HEK293 (cell line): Measurements from ENCODE around the gene EFEMP2.
A peak's percentile ranks its signal among the peaks of the same experiment; 100 is the strongest.

Experiments
- ATF2 ChIP-seq: fragments of 450-650 bp; formaldehyde crosslinking; IDR thresholded peaks from 2 replicates; pipeline ENCODE4 v1.5.1; 2016; ENCODE audit warnings: missing biosample characterization, missing genetic modification characterization, low read depth
- BCL11B ChIP-seq: fragments of 450-650 bp; formaldehyde crosslinking; IDR thresholded peaks from 2 replicates; pipeline ENCODE4 v1.5.1; 2016; ENCODE audit warnings: low read depth, missing biosample characterization, missing genetic modification characterization
- HOXA7 ChIP-seq: sonication (generic); formaldehyde crosslinking; IDR thresholded peaks from 2 replicates; pipeline ENCODE4 v1.8.1; 2022; ENCODE audit warnings: missing genetic modification reagents, borderline replicate concordance
- KLF1 ChIP-seq: fragments of 450-650 bp; formaldehyde crosslinking; IDR thresholded peaks from 2 replicates; pipeline ENCODE4 v1.5.1; 2016; ENCODE audit warnings: missing biosample characterization, missing genetic modification characterization
- MEIS1 ChIP-seq: sonication (generic); formaldehyde crosslinking; IDR thresholded peaks from 2 replicates; pipeline ENCODE4 v1.8.1; 2022; ENCODE audit warnings: missing genetic modification reagents, mild to moderate bottlenecking, borderline replicate concordance
- MYNN ChIP-seq: fragments of 450-650 bp; formaldehyde crosslinking; IDR thresholded peaks from 2 replicates; pipeline ENCODE4 v1.5.1; 2016; ENCODE audit warnings: missing biosample characterization, missing genetic modification characterization, borderline replicate concordance
- OSR2 ChIP-seq: fragments of 450-650 bp; formaldehyde crosslinking; IDR thresholded peaks from 2 replicates; pipeline ENCODE4 v1.5.1; 2016; ENCODE audit warnings: missing biosample characterization, missing genetic modification characterization
- OVOL3 ChIP-seq: fragments of 450-650 bp; formaldehyde crosslinking; IDR thresholded peaks from 2 replicates; pipeline ENCODE4 v1.5.1; 2016; ENCODE audit warnings: missing biosample characterization, missing genetic modification characterization
- SP2 ChIP-seq: fragments of 450-650 bp; formaldehyde crosslinking; IDR thresholded peaks from 2 replicates; pipeline ENCODE4 v1.5.1; 2016; ENCODE audit warnings: missing biosample characterization, missing genetic modification characterization
- YY2 ChIP-seq: fragments of 450-650 bp; formaldehyde crosslinking; IDR thresholded peaks from 2 replicates; pipeline ENCODE4 v1.5.1; 2016; ENCODE audit warnings: missing biosample characterization, missing genetic modification characterization
- ZBTB26 ChIP-seq: fragments of 450-650 bp; formaldehyde crosslinking; optimal IDR thresholded peaks from 2 replicates; pipeline ENCODE3; 2016; ENCODE audit warnings: missing biosample characterization, mild to moderate bottlenecking, missing genetic modification characterization
- ZBTB6 ChIP-seq: fragments of 450-650 bp; formaldehyde crosslinking; IDR thresholded peaks from 2 replicates; pipeline ENCODE4 v1.5.1; 2017; ENCODE audit warnings: missing biosample characterization, missing genetic modification characterization
- ZBTB8A ChIP-seq: fragments of 450-650 bp; formaldehyde crosslinking; IDR thresholded peaks from 2 replicates; pipeline ENCODE4 v1.5.1; 2016; ENCODE audit warnings: missing biosample characterization, missing genetic modification characterization
- ZNF112 ChIP-seq: fragments of 450-650 bp; formaldehyde crosslinking; IDR thresholded peaks from 2 replicates; pipeline ENCODE4 v1.5.0; 2017; ENCODE audit warnings: missing biosample characterization, missing genetic modification characterization
- ZNF114 ChIP-seq: fragments of 450-650 bp; formaldehyde crosslinking; IDR thresholded peaks from 2 replicates; pipeline ENCODE4 v1.5.0; 2017; ENCODE audit warnings: missing biosample characterization, missing genetic modification characterization
- ZNF146 ChIP-seq: fragments of 450-650 bp; formaldehyde crosslinking; IDR thresholded peaks from 2 replicates; pipeline ENCODE4 v1.5.1; 2016; ENCODE audit warnings: missing biosample characterization, missing genetic modification characterization
- ZNF169 ChIP-seq: fragments of 450-650 bp; formaldehyde crosslinking; IDR thresholded peaks from 2 replicates; pipeline ENCODE4 v1.5.1; 2016; ENCODE audit warnings: missing biosample characterization, missing genetic modification characterization
- ZNF184 ChIP-seq: fragments of 450-650 bp; IDR thresholded peaks from 2 replicates; pipeline ENCODE4 v1.5.1; 2018; ENCODE audit warnings: missing biosample characterization, mild to moderate bottlenecking, missing genetic modification characterization
- ZNF19 ChIP-seq: fragments of 450-650 bp; formaldehyde crosslinking; IDR thresholded peaks from 2 replicates; pipeline ENCODE4; 2016; ENCODE audit warnings: missing biosample characterization, missing genetic modification characterization, low read depth
- ZNF239 ChIP-seq: fragments of 450-650 bp; formaldehyde crosslinking; IDR thresholded peaks from 2 replicates; pipeline ENCODE4 v1.5.1; 2016; ENCODE audit warnings: missing biosample characterization, missing genetic modification characterization
- ZNF24 ChIP-seq: fragments of 450-650 bp; formaldehyde crosslinking; IDR thresholded peaks from 2 replicates; pipeline ENCODE4 v1.5.1; 2016; ENCODE audit warnings: missing biosample characterization, missing genetic modification characterization
- ZNF26 ChIP-seq: fragments of 450-650 bp; formaldehyde crosslinking; IDR thresholded peaks from 2 replicates; pipeline ENCODE4 v1.5.1; 2016; ENCODE audit warnings: missing biosample characterization, missing genetic modification characterization
- ZNF274 ChIP-seq, 2 experiments: fragments of 200-500 bp in 1 of 2; fragments of 450-650 bp in 1 of 2; sonication (Bioruptor generic) in 1 of 2; formaldehyde crosslinking in 1 of 2; IDR thresholded peaks; 2 replicates each; pipeline versions ENCODE4 v1.5.1 to v1.6.1; 2014 to 2016; ENCODE audit warnings: borderline replicate concordance in 1 of 2, inconsistent platforms in 1 of 2, low read length in 1 of 2, missing biosample characterization in 1 of 2, missing genetic modification characterization in 1 of 2
- ZNF354C ChIP-seq: fragments of 450-650 bp; formaldehyde crosslinking; IDR thresholded peaks from 2 replicates; pipeline ENCODE4 v1.5.1; 2016; ENCODE audit warnings: missing biosample characterization, missing genetic modification characterization, low read depth, borderline replicate concordance
- ZNF544 ChIP-seq: fragments of 450-650 bp; formaldehyde crosslinking; IDR thresholded peaks from 2 replicates; pipeline ENCODE4 v1.5.0; 2017; ENCODE audit warnings: missing biosample characterization, missing genetic modification characterization
- ZSCAN30 ChIP-seq: fragments of 450-650 bp; IDR thresholded peaks from 2 replicates; pipeline ENCODE4 v1.5.1; 2018; ENCODE audit warnings: missing biosample characterization, mild to moderate bottlenecking, missing genetic modification characterization, moderate library complexity
- TF ChIP-seq, protein P1 (sequence below): fragments of 450-650 bp; IDR thresholded peaks from 2 replicates; pipeline ENCODE4 v1.5.1; 2018; ENCODE audit warnings: missing biosample characterization, mild to moderate bottlenecking, missing genetic modification characterization
- TF ChIP-seq, protein P2 (sequence below): sonication (generic); formaldehyde crosslinking; IDR thresholded peaks from 2 replicates; pipeline ENCODE4 v1.8.1; 2022; ENCODE audit warnings: mild to moderate bottlenecking, moderate library complexity, missing genetic modification reagents

EFEMP2 gene

GRCh38 chr11:65860278-65861164, 12.1 kb downstream of the EFEMP2 start, which contains the start of gene MUS81 (continued):
- TF ChIP-seq ZNF239 (tag by site-specific recombination): no peak
- peak; percentile 100 for TF ChIP-seq ZBTB8A (tag by site-specific recombination)
- TF ChIP-seq, protein P1, sequence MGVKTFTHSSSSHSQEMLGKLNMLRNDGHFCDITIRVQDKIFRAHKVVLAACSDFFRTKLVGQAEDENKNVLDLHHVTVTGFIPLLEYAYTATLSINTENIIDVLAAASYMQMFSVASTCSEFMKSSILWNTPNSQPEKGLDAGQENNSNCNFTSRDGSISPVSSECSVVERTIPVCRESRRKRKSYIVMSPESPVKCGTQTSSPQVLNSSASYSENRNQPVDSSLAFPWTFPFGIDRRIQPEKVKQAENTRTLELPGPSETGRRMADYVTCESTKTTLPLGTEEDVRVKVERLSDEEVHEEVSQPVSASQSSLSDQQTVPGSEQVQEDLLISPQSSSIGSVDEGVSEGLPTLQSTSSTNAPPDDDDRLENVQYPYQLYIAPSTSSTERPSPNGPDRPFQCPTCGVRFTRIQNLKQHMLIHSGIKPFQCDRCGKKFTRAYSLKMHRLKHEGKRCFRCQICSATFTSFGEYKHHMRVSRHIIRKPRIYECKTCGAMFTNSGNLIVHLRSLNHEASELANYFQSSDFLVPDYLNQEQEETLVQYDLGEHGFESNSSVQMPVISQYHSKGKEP (tag by site-specific recombination): no peak
- TF ChIP-seq ZNF544 (tag by site-specific recombination): no peak
- TF ChIP-seq OSR2 (tag by site-specific recombination): no peak
- TF ChIP-seq MEIS1 (CRISPR knock-in tag): no peak
- no peak for TF ChIP-seq MYNN (tag by site-specific recombination)
- no peak for TF ChIP-seq ZNF26
- TF ChIP-seq ZNF114 (tag by site-specific recombination): no peak
- no peak for TF ChIP-seq ATF2
- no peak for TF ChIP-seq HOXA7 (CRISPR knock-in tag)
- 0 out of 2 replicates have a peak, but pooled peaks have one; percentile 46 for TF ChIP-seq ZNF184 (tag by site-specific recombination)
- TF ChIP-seq ZNF169 (tag by site-specific recombination): no peak
- peak; percentile 68; the same call in 1 of the 2 replicates for TF ChIP-seq ZNF24
- TF ChIP-seq OVOL3 (tag by site-specific recombination): no peak
- peak; percentile 83 for TF ChIP-seq SP2 (tag by site-specific recombination)
- no peak for TF ChIP-seq ZNF19 (tag by site-specific recombination)
- peak; percentile 63; the same call in 1 of the 2 replicates for TF ChIP-seq YY2 (tag by site-specific recombination)
- no peak for TF ChIP-seq ZNF274 (IDR thresholded peaks at IDR 0.05; ENCODE audit: low read length)
- no peak for TF ChIP-seq ZNF274 (tag by site-specific recombination; IDR thresholded peaks at IDR 0.05; ENCODE audit: borderline replicate concordance)
- TF ChIP-seq ZNF146 (tag by site-specific recombination): no peak
- no peak for TF ChIP-seq ZNF112 (tag by site-specific recombination)
- peak; percentile 84 for TF ChIP-seq KLF1 (tag by site-specific recombination)
- peak; percentile 51 for TF ChIP-seq ZBTB26 (tag by site-specific recombination)
- TF ChIP-seq, protein P2, sequence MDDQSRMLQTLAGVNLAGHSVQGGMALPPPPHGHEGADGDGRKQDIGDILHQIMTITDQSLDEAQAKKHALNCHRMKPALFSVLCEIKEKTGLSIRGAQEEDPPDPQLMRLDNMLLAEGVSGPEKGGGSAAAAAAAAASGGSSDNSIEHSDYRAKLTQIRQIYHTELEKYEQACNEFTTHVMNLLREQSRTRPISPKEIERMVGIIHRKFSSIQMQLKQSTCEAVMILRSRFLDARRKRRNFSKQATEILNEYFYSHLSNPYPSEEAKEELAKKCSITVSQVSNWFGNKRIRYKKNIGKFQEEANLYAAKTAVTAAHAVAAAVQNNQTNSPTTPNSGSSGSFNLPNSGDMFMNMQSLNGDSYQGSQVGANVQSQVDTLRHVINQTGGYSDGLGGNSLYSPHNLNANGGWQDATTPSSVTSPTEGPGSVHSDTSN (CRISPR knock-in tag): peak; percentile 78
- TF ChIP-seq ZSCAN30 (tag by site-specific recombination): peak; percentile 68
- TF ChIP-seq ZBTB6 (tag by site-specific recombination): peak; percentile 80
- peak; percentile 17; the same call in 1 of the 2 replicates for TF ChIP-seq BCL11B (tag by site-specific recombination)
- TF ChIP-seq ZNF354C (tag by site-specific recombination): no peak
